ENCODE data around the gene DGAT2.

- no peak for TF ChIP-seq CTCF (IDR thresholded peaks at IDR 0.05; ENCODE audit: low read depth, low read length, missing input control)
- no peak for TF ChIP-seq SP1 (IDR thresholded peaks at IDR 0.05)
- TF ChIP-seq TAF1 (conservative IDR thresholded peaks at IDR 0.05) = no peak
- TF ChIP-seq JUND (IDR thresholded peaks at IDR 0.05) = no peak
- TF ChIP-seq, protein P1, sequence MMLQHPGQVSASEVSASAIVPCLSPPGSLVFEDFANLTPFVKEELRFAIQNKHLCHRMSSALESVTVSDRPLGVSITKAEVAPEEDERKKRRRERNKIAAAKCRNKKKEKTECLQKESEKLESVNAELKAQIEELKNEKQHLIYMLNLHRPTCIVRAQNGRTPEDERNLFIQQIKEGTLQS (IDR thresholded peaks at IDR 0.05) = no peak
- TF ChIP-seq, protein P2, sequence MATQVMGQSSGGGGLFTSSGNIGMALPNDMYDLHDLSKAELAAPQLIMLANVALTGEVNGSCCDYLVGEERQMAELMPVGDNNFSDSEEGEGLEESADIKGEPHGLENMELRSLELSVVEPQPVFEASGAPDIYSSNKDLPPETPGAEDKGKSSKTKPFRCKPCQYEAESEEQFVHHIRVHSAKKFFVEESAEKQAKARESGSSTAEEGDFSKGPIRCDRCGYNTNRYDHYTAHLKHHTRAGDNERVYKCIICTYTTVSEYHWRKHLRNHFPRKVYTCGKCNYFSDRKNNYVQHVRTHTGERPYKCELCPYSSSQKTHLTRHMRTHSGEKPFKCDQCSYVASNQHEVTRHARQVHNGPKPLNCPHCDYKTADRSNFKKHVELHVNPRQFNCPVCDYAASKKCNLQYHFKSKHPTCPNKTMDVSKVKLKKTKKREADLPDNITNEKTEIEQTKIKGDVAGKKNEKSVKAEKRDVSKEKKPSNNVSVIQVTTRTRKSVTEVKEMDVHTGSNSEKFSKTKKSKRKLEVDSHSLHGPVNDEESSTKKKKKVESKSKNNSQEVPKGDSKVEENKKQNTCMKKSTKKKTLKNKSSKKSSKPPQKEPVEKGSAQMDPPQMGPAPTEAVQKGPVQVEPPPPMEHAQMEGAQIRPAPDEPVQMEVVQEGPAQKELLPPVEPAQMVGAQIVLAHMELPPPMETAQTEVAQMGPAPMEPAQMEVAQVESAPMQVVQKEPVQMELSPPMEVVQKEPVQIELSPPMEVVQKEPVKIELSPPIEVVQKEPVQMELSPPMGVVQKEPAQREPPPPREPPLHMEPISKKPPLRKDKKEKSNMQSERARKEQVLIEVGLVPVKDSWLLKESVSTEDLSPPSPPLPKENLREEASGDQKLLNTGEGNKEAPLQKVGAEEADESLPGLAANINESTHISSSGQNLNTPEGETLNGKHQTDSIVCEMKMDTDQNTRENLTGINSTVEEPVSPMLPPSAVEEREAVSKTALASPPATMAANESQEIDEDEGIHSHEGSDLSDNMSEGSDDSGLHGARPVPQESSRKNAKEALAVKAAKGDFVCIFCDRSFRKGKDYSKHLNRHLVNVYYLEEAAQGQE (IDR thresholded peaks at IDR 0.05) = no peak
- TF ChIP-seq FOXA1 (IDR thresholded peaks at IDR 0.05) = no peak
- TF ChIP-seq RXRA (IDR thresholded peaks at IDR 0.05) = no peak
- TF ChIP-seq YY1 (IDR thresholded peaks at IDR 0.05) = no peak
- TF ChIP-seq RAD21 (IDR thresholded peaks at IDR 0.05) = no peak
- no peak for TF ChIP-seq MAX (IDR thresholded peaks at IDR 0.05)
- no peak for TF ChIP-seq GABPA (IDR thresholded peaks at IDR 0.05 in 1 of 2, conservative IDR thresholded peaks at IDR 0.05 in 1 of 2)
- TF ChIP-seq EGR1 (IDR thresholded peaks at IDR 0.05; ENCODE audit: low read depth in 2 of 2) = no peak
Measured at GRCh38 chr11:75765116-75765515, 3.5 kb upstream of the DGAT2 start.

All from liver (tissue), 3 donors.